GM18511 (cell line): ENCODE data around the gene CDK6.

Experiments used
- ATAC-seq: cut with Tn5 transposase; IDR thresholded peaks from one replicate; pipeline ENCODE4 v1.9.1; 2021; ENCODE audit warnings: mild to moderate bottlenecking, moderate library complexity; ENCODE audit not compliant: unreplicated experiment

Gene CDK6

GRCh38 chr7:92827464-92828120 lies 8.8 kb downstream of the CDK6 start:
- ATAC-seq = no peak

GRCh38 chr7:92826258-92826938 lies 10.0 kb downstream of the CDK6 start:
- ATAC-seq = no peak

DNA sequence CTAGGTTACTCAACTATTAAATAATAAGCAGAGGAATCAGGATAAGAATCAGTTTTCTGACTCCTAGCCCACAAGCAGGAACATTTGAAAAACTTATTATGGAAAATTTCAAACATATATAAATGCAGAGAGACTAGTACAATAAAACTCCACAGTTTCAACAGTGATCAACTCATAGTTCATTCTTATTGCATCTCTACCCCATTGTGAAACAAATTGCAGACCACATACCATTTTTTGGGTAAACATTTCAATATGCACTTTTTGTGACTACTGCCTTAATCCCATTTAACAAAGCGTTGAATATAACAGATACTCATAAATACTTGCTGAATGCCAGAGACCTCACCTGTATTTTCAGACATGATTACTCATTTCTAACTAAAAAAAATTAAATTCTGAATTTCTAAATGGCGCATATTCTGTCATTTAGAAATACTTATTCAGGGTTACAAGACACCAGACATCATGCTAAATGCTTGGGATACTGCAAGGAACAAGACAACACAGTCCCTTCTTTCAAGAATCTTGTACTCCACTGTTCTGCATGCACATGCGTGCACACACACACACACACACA lies 11.4 kb downstream of the CDK6 start:
- ATAC-seq = no peak

- no peak for ATAC-seq
Measured at GRCh38 chr7:92824450-92824849, 11.9 kb downstream of the CDK6 start.

- no peak for ATAC-seq
Measured at GRCh38 chr7:92823042-92823441, 13.3 kb downstream of the CDK6 start.

DNA sequence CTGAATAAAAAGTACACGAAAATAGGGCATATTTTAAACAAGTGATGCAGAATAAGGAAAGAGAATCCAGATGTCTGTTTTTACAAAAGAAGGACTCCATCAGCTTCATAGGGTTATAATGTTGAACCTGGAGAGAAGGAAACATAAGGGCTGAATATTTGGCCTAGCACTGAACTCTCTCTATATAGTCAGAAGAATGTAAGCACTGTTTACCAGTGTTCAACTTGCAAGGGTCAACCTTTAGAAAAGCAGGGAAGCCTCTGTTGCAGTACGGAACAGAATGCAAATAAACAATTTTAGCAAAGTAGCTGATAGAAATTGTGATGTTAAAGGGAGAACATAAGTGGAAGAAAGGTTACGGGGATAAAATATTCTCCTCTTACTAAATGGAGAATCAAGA lies 16.2 kb downstream of the CDK6 start:
- no peak for ATAC-seq

DNA sequence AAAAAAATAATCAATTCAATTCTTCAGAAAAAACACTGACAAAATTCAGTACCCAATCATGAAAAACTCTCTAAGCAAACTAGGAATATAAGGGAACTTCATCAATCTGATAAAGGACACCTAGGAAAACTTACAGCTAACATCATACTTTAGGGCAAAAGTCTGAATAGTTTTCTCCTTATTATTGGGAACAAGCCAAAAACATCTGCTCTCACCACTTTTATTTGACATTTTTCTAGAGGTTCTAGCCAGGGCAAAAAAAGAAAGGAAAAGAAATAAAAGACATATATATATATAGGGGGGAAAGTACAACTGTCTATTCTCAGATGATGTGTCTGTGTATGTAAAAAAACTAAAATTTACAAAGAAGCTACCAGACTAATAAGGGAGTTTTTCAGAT lies 19.0 kb downstream of the CDK6 start:
- ATAC-seq = no peak

GRCh38 chr7:92815412-92815811 lies 21.0 kb downstream of the CDK6 start:
- ATAC-seq = peak; percentile 32

- peak; percentile 58 for ATAC-seq
Measured at GRCh38 chr7:92813390-92814024, 22.9 kb downstream of the CDK6 start.

DNA sequence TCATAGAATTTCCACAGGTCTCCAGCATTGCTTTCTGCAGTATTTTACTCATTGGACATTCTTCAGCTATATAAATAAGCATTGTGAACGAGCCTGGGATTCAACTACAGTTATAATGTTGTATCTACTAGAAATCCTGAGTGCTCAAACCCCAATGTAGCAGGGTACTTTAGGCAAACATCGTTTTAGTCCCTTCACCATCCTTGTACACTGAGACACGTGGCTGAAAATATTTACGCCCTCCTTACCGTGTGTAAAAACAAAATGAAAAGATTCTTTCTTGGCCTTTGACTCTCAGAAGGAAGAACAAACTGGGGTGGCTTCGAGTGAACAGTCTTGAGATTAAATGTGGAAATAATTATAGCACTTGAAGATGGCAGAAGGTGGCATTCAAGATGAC lies 25.2 kb downstream of the CDK6 start:
- ATAC-seq = no peak

GRCh38 chr7:92809760-92810573 lies 26.4 kb downstream of the CDK6 start:
- peak; percentile 82 for ATAC-seq

GRCh38 chr7:92809397-92809759 lies 27.0 kb downstream of the CDK6 start:
- peak; percentile 25 for ATAC-seq

DNA sequence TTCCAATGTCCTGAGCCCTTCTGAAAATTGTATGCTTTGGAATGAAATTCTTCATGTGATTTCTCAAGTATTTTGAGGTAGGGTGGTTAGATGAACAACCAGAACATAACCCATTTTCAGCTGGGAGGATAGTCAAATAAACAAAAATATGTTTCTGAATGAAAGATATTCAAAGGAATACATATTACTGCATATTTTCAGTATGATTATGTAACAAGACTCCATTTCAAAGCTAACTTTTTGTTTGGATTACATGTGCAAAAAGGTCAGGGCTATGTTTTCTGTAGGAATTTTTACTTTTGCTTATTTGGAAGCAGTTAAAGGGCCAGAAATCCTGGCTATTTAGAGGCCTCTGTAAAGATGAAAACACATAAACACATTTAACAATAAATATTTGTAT lies 27.7 kb downstream of the CDK6 start:
- no peak for ATAC-seq

GRCh38 chr7:92808006-92808405 lies 28.4 kb downstream of the CDK6 start:
- ATAC-seq = no peak

- no peak for ATAC-seq
Measured at GRCh38 chr7:92806496-92806895, 29.9 kb downstream of the CDK6 start.

GRCh38 chr7:92802406-92802805 lies 34.0 kb downstream of the CDK6 start:
- no peak for ATAC-seq

DNA sequence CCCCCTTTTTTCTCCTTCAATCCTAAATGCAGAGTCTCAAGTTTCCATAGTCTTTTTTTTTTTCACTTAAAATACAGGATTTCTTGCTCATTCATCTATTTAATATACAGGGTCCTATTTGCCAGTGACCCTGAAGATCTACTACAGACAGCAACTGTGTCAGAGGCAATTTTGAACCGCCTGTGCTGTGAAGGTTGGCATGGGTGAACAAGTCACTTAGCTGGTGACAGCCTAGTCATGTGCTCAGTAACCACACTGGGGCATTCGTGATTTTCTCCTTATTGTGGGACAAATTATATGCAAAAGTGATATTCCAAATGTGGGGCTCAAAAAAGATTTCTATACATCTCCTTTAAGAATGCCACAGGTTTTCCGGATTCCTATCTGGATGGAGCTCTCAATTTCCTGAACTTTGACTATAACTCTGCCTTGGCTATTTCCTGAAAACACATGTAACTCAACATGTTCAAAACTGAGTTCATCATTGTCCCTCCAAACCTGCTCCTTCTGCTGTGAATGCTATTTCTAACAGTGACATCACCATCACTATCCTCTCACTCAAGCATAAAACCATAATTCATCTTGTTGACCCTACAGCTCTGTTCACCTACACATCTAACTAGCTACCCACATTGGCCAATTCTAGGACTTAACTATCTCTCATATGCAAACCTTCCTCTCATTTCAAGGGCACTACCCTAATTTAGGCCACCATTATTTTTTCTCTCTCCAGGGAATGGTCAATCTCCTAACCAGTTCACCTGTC lies 36.7 kb downstream of the CDK6 start:
- ATAC-seq = peak; percentile 71

- no peak for ATAC-seq
Measured at GRCh38 chr7:92798517-92799249, 37.7 kb downstream of the CDK6 start.

DNA sequence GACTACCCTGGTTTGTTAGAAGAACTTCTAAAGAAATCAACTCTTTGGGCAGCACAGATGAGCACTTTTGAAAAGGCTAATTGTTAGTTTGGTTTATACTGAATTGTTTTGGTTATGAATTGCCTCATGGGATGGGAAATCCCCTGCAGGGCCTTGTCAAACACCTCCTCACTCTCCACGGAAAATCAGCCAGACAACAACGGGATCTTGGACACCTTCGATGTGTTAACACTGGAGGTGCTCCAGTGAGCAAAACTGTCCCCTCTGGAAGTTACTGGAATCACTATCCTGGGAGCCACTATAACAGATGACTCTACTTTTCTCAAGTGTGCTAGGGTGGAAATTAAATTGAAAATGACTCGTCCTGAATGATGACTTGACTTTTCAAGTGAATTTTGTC lies 38.7 kb downstream of the CDK6 start:
- ATAC-seq = peak; percentile 48

GRCh38 chr7:92797284-92797683 lies 39.1 kb downstream of the CDK6 start:
- peak; percentile 31 for ATAC-seq
